Activated naive CD8-positive, alpha-beta T cell treated with anti-CD3 and anti-CD28 coated beads for 36 hours (primary cell): ENCODE results near the gene STAM. TPM values are rescaled to one million over a fixed set of nuclear protein-coding genes. Genes with fewer than 3 reads are reported as not detected.
"Not testable (repeated sequence)": the region's sequence is repeated elsewhere in the genome, so short reads cannot be mapped to it uniquely, and the experiment has no call there.

Experiments
- DNase-seq: peaks from one replicate; pipeline ENCODE4 v3.0.0; 2021
- H3K27ac Mint-ChIP-seq: one replicate; pipeline ENCODE4 v1.8.0; 2022; ENCODE audit warnings: mild to moderate bottlenecking, moderate library complexity, mixed read lengths
- H3K27me3 Mint-ChIP-seq: one replicate; pipeline ENCODE4 v1.8.0; 2022; ENCODE audit warnings: mild to moderate bottlenecking, mixed read lengths
- H3K36me3 Mint-ChIP-seq: one replicate; pipeline ENCODE4 v1.8.0; 2021; ENCODE audit warnings: mild to moderate bottlenecking, mixed read lengths
- H3K4me1 Mint-ChIP-seq: one replicate; pipeline ENCODE4 v1.8.0; 2021; ENCODE audit warnings: mixed read lengths
- H3K4me3 Mint-ChIP-seq: one replicate; pipeline ENCODE4 v1.8.0; 2022; ENCODE audit warnings: mild to moderate bottlenecking, moderate library complexity, mixed read lengths
- H3K9me3 Mint-ChIP-seq: one replicate; pipeline ENCODE4 v1.8.0; 2022; ENCODE audit warnings: mixed read lengths
- total RNA-seq, 2 experiments: library from RNA; stranded (reverse); gene quantifications; one replicate each; pipeline ENCODE4 v1.2.3, GENCODE V29; 2021

Gene STAM
- total RNA-seq, 2 experiments from 2014 or later = 21.6 to 22.7 TPM

DNA sequence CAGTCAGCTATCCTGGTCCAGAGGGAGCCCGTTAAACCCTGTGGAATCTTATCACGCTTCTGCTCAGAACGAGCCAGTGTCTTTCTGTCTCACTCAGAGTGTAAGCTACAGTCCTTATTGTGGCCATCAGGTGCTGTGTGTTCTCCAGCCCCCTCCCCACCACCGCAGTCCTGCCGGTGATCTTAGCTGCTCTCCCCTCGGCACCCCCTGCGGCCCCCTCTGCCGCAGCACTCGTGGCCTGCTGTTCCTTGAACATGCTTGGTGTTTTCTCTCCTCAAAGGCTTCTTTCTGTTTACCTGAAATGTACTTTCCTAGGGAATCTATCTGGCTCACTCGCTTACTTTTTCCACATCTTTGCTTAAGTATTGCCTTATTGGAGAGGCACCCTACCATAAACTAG lies 69.8 kb downstream of the STAM start:
- Mint-ChIP-seq H3K27ac (no peak overlapping the region), H3K36me3 (peaks cover 45% of the 10 kb centered on the region), H3K27me3 (no peaks in the 10 kb centered on the region), H3K4me1 (no peaks in the 10 kb centered on the region), H3K9me3 (peaks cover 4% of the 10 kb centered on the region), H3K4me3 (no peak overlapping the region)
- no peak for DNase-seq

DNA sequence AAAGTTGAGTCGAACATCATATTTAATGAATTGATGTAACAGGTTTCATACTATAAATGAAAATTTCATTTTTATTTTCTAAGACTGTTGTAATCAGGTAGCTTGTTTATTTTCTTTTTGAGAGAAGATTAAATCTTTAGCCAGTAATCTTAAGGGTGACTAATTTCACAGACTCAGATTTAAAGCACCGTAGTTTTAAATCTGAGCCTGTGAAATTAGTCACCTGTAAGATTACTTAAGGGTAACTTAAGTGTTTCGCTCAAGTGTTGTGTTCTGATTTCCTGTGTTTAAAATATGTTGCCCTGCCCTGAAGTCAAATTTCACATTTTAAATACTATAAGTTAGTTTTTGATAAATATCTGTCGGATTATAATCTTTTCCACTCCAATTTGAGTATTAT lies 72.2 kb downstream of the STAM start:
- no peak for DNase-seq
- Mint-ChIP-seq H3K4me3 (no peak overlapping the region), H3K27ac (no peak overlapping the region), H3K4me1 (no peaks in the 10 kb centered on the region), H3K36me3 (peaks cover 61% of the 10 kb centered on the region), H3K9me3 (peaks cover 6% of the 10 kb centered on the region), H3K27me3 (no peaks in the 10 kb centered on the region)

DNA sequence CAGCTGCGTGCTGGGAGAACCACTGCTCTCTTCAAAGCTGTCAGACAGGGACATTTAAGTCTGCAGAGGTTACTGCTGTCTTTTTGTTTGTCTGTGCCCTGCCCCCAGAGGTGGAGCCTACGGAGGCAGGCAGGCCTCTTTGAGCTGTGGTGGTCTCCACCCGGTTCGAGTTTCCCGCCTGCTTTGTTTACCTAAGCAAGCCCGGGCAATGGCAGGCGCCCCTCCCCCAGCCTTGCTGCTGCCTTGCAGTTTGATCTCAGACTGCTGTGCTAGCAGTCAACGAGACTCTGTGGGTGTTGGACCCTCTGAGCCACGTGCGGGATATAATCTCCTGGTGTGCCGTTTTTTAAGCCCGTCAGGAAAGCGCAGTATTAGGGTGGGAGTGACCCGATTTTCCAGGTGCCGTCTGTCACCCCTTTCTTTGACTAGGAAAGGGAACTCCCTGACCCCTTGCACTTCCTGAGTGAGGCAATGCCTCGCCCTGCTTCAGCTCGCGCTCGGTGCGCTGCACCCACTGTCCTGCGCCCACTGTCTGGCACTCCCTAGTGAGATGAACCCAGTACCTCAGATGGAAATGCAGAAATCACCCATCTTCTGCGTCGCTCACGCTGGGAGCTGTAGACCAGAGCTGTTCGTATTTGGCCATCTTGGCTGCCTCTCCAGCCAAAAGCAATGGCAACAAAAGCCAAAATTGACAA lies 78.5 kb downstream of the STAM start:
- H3K36me3 Mint-ChIP-seq = peaks cover 46% of the 10 kb centered on the region
- not testable (repeated sequence) for DNase-seq, H3K9me3 Mint-ChIP-seq, H3K4me1 Mint-ChIP-seq, H3K4me3 Mint-ChIP-seq, H3K27ac Mint-ChIP-seq, H3K27me3 Mint-ChIP-seq

DNA sequence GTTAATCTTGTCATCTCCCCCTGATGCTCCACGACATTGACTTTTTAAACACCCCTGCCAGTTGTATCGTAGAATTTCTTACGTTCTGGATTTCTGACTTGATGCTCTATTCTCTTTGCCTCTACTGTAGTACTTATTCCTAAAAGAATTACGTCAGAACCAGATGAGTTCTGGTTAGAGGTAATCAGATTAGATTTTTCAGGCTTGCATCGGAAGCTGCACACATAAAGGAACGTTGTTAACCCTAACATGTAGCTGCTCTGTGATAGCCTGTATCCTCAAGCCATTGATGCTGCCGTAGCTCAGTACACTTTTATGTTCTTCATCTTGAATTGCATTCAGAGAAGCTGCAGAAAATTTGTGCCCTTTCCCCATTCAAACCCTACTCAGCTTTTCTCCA lies 81.8 kb downstream of the STAM start:
- Mint-ChIP-seq H3K36me3 (peaks cover 24% of the 10 kb centered on the region), H3K4me1 (no peaks in the 10 kb centered on the region), H3K27ac (no peak overlapping the region), H3K9me3 (peaks cover 2% of the 10 kb centered on the region), H3K4me3 (no peak overlapping the region), H3K27me3 (no peaks in the 10 kb centered on the region)
- no peak for DNase-seq

DNA sequence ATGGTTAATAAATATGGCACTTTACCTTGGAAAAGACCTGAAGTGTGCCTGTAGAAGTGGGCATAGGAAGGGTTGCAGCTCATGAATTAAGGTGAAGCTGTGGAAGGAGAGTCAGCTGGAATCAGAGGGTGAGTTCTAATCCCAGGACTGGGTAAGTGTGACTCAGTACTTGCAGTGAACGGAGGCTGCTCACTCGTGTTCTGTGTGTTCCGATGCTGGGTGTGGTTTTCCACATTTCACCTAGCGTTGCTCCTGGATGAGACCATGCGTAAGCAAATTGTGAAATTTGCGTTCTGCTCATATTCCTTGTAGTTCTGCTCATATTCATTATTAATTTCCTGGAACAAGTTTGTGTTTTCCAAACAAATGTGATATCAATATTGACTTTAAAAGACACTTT lies 85.7 kb downstream of the STAM start:
- Mint-ChIP-seq H3K27ac (no peak overlapping the region), H3K36me3 (no peaks in the 10 kb centered on the region), H3K9me3 (no peaks in the 10 kb centered on the region), H3K27me3 (no peaks in the 10 kb centered on the region), H3K4me3 (no peak overlapping the region), H3K4me1 (no peaks in the 10 kb centered on the region)
- no peak for DNase-seq

DNA sequence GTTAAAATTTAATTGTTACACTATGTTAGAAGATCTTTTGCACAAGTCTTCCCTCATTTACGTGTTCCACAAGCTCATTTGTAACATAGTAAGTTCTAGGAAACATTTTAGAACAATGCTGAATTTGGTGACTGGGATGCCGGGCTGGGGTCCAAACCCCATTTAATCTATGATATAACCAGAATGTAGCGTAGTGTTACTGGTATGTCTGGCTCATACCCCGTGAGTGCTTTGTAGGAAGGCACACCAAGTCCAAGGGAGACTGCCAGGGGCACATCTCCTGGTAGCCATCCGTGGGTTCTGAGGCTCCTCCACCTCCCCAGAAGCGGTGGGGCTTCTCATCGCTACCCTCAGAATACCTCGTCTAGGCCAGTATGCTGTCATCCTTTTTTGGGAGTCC lies 86.7 kb downstream of the STAM start:
- Mint-ChIP-seq H3K4me1 (no peaks in the 10 kb centered on the region), H3K27me3 (no peaks in the 10 kb centered on the region), H3K27ac (no peak overlapping the region), H3K9me3 (no peaks in the 10 kb centered on the region), H3K36me3 (no peaks in the 10 kb centered on the region), H3K4me3 (no peak overlapping the region)
- no peak for DNase-seq

DNA sequence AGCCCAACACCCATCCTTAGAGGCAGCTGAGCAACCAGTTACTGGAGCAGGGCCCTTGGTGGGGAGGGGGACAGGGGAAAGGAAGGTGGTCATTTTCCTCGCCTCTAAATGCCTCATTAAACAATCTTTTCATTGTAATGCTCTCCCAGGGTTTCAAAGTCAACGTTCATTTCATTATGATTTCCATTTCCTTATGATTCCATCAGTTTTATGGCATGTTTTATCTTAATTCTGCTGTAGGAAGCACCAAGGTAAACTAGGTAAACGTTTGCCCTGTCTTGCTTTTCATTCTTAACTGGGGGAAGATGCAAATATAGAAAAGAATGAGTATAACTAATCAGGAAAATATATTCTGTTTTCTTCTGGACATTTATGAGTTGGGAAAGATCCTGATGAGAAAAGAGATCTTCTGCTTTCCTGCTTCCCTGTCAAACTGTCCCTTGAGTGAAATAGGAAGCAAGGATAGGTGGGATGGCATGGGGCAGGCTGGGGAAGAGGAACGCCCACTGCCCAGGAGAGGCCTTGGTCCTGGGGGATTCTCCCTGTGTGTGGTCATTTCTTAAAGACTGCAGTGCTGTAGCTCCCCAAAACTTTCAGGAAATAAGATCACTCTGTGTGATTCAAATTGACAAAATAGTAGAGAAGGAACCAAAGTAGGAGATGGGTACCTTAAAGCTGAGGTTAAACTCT lies 87.5 kb downstream of the STAM start:
- Mint-ChIP-seq H3K9me3 (no peaks in the 10 kb centered on the region), H3K4me1 (no peaks in the 10 kb centered on the region), H3K27ac (no peak overlapping the region), H3K4me3 (no peak overlapping the region), H3K27me3 (no peaks in the 10 kb centered on the region), H3K36me3 (no peaks in the 10 kb centered on the region)
- no peak for DNase-seq

DNA sequence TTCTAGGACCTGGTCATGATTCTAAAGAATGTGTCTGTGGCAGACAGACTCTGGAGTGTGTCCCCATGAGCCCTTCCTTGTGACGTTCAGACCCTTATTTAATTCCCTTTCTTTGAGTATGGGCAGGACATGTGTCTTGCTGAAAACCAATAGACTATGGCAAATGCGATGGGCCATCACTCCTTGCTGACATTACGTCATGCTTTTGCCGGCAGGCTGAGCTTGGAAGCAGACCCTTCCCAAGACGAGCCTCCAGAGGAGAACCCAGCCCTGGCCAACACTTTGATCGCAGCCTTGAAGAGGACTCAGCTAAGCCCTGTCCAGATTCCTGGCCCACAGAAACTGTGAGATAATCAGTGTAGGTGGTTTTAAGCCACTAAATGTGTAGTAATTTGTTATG lies 89.7 kb downstream of the STAM start:
- Mint-ChIP-seq H3K27ac (no peak overlapping the region), H3K27me3 (no peaks in the 10 kb centered on the region), H3K4me1 (peaks cover 2% of the 10 kb centered on the region), H3K9me3 (no peaks in the 10 kb centered on the region), H3K4me3 (no peak overlapping the region), H3K36me3 (no peaks in the 10 kb centered on the region)
- DNase-seq = no peak

DNA sequence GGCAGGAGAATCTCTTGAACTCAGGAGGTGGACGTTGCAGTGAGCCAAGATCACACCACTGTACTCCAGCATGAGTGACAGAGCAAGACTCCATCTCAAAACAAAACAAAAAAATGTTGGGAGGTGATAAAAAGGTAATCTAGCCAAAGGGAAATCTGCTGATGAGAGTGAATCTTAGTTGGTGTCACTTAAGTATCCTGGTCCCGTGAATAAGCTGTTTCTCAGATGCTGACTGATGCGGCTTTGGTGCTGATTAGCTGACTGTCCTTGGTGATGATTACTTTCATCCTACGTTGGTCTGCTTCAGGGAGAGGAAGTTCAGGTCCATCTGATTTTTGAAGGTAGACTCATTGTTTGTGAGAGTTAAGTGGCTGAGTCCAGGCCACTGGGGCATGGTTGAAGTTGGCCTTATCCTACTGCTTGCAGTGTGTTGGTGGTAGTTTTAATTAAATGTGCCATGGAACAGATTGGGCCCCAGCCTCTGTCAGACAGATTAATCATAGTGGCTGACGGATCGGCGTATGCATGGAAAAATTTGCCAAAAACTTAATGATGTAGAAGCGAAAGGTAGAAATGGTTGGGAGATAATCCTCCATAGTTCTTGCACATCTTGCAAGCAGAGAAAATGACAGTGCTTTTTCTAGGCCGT lies 90.6 kb downstream of the STAM start:
- H3K36me3 Mint-ChIP-seq = no peaks in the 10 kb centered on the region
- no peak for DNase-seq
- no peak overlapping the region for H3K4me3 Mint-ChIP-seq
- H3K9me3 Mint-ChIP-seq = no peaks in the 10 kb centered on the region
- H3K4me1 Mint-ChIP-seq = peaks cover 2% of the 10 kb centered on the region
- no peaks in the 10 kb centered on the region for H3K27me3 Mint-ChIP-seq
- no peak overlapping the region for H3K27ac Mint-ChIP-seq

DNA sequence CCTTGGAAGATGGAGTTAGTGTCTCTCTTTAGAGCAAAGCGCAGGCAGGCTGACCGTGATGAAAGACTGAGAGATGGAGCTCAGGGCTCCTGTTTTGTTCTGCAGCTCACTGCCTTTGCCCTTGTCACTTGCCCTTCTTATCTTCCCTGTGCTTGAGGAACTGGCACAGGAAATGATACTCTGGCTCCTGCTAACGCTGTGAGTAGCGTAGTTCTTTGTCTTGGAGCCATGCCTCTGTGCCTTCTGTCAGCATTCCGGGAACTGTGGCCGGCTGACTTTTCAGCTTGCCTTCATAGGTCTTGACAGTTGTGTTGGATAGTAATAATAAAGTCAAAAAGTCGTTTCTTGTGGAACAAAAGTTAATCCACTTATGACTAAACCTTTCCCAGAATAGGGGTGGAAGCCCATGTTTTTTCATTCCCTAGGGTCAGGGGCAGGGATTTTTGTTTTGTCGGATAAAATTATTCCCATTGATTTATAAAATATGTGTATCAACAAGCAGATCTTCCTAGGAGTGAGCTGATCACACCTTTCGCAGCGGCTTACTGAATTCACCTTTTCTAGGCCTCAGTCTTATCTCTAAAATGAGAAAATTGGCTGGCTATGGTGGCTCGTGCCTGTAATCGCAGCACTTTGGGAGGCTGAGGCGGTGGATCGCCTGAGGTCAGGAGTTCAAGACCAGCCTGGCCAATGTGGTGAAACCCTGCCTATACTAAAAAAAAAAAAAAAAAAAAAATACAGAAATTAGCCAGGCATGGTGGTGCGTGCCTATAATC lies 91.4 kb downstream of the STAM start:
- DNase-seq = no peak
- Mint-ChIP-seq H3K4me1 (peaks cover 2% of the 10 kb centered on the region), H3K27me3 (no peaks in the 10 kb centered on the region), H3K27ac (no peak overlapping the region), H3K9me3 (no peaks in the 10 kb centered on the region), H3K4me3 (no peak overlapping the region), H3K36me3 (no peaks in the 10 kb centered on the region)

DNA sequence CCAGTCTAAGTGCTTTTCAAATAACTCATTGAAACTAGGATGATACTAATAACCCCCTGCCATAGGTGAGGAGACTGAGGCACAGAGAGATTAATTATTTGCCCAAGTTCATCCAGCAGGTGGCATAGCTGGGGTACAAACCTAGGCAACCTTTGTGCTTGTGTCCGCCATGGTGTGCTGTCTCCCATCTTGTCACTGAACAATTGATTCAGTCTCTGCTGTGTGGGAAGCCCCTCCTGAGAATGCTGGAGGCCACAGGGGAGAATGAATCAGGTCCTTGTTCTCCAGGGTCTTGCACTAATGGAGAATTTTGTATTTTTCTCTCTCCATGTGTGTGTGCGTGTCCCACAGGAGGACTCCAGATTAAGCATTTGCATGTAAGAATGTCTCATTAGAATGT lies 92.3 kb downstream of the STAM start:
- Mint-ChIP-seq H3K4me3 (no peak overlapping the region), H3K4me1 (peaks cover 2% of the 10 kb centered on the region), H3K36me3 (no peaks in the 10 kb centered on the region), H3K27me3 (no peaks in the 10 kb centered on the region), H3K9me3 (no peaks in the 10 kb centered on the region), H3K27ac (no peak overlapping the region)
- DNase-seq = no peak

DNA sequence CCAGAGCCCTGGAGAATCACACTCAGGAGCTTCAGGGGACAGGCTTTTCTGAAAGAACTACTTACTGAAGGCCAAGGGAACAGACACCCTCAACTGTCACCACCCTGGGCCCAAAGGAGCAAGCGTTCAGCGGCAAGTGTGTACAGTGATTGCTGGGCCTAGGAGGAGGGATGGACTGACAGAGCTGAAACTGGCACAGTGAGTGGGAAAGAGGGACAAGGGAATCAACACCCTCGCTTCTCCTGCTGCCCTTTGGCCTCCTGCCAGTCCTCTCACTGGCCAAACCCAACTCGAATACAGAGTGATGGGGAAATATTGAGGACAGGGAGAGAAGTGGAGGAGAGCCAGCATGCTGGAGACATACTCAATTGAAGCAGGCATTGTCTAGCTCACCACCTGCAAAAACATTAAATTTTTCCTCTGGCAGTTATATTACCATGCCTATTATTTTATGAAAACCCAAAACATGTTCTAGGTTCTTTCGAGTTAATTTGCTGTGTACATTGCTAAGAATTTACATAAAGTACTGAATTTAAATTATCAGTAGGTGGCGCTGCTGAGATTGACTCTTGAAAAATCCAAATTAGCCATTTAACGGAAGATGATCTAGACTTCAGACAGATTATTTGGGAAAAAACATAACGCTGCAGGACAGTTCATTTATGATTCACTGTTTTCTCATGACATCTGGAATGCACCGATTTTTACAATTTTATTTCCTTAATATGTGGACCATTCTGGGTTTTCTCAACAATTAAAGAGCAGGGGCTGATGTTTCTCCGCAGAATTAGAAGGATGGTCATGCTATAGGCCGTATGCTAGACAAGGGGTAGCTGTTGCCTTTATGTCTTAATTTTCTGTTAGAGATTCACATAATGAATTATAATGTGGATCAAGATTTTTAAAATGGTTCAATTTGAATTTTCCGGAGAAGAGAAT lies 93.3 kb downstream of the STAM start:
- Mint-ChIP-seq H3K27me3 (no peaks in the 10 kb centered on the region), H3K27ac (no peak overlapping the region), H3K9me3 (no peaks in the 10 kb centered on the region), H3K4me1 (peaks cover 2% of the 10 kb centered on the region), H3K4me3 (no peak overlapping the region), H3K36me3 (no peaks in the 10 kb centered on the region)
- DNase-seq = no peak

DNA sequence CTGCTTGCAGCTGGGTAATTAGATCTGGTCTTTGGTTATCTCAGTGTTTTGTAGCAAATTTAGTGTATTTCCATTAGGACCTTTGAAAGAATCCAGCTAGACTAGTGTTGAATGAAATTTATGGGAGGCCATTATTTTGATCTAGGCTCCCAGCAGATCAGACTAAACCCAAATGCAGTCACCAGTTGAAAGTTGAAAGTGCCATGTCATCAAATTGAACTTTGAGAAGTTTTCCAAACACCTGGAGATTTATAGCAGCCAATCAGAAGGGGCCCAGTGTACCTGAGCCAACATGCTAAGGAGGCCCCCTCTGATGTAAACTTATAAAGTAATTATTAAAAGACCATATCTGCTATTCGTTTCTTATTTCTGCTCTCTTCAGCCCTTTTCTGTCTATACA lies 96.7 kb downstream of the STAM start:
- no peaks in the 10 kb centered on the region for H3K9me3 Mint-ChIP-seq
- no peak for DNase-seq
- H3K27me3 Mint-ChIP-seq = no peaks in the 10 kb centered on the region
- H3K4me3 Mint-ChIP-seq = no peak overlapping the region
- H3K27ac Mint-ChIP-seq = no peak overlapping the region
- peaks cover 11% of the 10 kb centered on the region for H3K4me1 Mint-ChIP-seq
- H3K36me3 Mint-ChIP-seq = no peaks in the 10 kb centered on the region

DNA sequence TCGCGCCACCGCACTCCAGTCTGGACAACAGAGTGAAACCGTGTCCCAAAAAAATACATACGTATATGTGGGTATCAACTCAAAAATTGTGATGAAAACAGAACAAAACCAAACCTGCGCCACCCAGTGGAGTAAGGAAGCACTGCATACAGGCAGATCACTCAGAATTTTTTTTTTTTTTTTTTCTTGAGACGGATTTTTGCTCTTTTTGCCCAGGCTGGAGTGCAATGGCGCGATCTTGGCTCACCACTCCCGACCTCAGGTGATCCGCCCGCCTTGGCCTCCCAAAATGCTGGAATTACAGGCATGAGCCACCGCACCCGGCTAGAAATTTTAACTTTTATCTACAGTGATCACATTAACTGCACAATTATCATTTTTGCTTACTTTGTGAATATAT lies 99.0 kb downstream of the STAM start:
- Mint-ChIP-seq H3K27ac (no peak overlapping the region), H3K36me3 (peaks cover 1% of the 10 kb centered on the region), H3K27me3 (no peaks in the 10 kb centered on the region), H3K4me3 (no peak overlapping the region), H3K4me1 (peaks cover 9% of the 10 kb centered on the region), H3K9me3 (no peaks in the 10 kb centered on the region)
- peak; percentile 52 for DNase-seq
